Measurements from ENCODE around the gene MEG3.

Gene MEG3

GRCh38 chr14:100846309-100846859 is 20.5 kb downstream of the MEG3 start:
- no peak for DNase-seq (ENCODE audit: low read depth in 2 of 2)

- no peak for DNase-seq (ENCODE audit: low read depth in 2 of 2)
Measured at GRCh38 chr14:100849115-100849781, 23.3 kb downstream of the MEG3 start.

- no peak for DNase-seq (ENCODE audit: low read depth in 2 of 2)
Measured at GRCh38 chr14:100850841-100851585, 25.1 kb downstream of the MEG3 start.

- no peak for DNase-seq (ENCODE audit: low read depth in 2 of 2)
Measured at GRCh38 chr14:100851586-100851916, 25.6 kb downstream of the MEG3 start.

GRCh38 chr14:100851946-100852620 is 26.2 kb downstream of the MEG3 start:
- no peak for DNase-seq (ENCODE audit: low read depth in 2 of 2)

- no peak for DNase-seq (ENCODE audit: low read depth in 2 of 2)
Measured at GRCh38 chr14:100854435-100854834, 28.5 kb downstream of the MEG3 start.

- no peak for DNase-seq (ENCODE audit: low read depth in 2 of 2)
Measured at GRCh38 chr14:100855256-100855930, 29.5 kb downstream of the MEG3 start.

- DNase-seq (ENCODE audit: low read depth in 2 of 2): no peak
Measured at GRCh38 chr14:100856056-100856950, 30.4 kb downstream of the MEG3 start.

GRCh38 chr14:100857233-100857922 is 31.5 kb downstream of the MEG3 start:
- DNase-seq (ENCODE audit: low read depth in 2 of 2): no peak

GRCh38 chr14:100857923-100858837 is 32.3 kb downstream of the MEG3 start:
- no peak for DNase-seq (ENCODE audit: low read depth in 2 of 2)

- DNase-seq (ENCODE audit: low read depth in 2 of 2): no peak
Measured at GRCh38 chr14:100858838-100859220, 32.9 kb downstream of the MEG3 start.

- DNase-seq (ENCODE audit: low read depth in 2 of 2): no peak
Measured at GRCh38 chr14:100859781-100860180, 33.9 kb downstream of the MEG3 start.

- no peak for DNase-seq (ENCODE audit: low read depth in 2 of 2)
Measured at GRCh38 chr14:100860556-100861187, 34.8 kb downstream of the MEG3 start.

- DNase-seq (ENCODE audit: low read depth in 2 of 2): no peak
Measured at GRCh38 chr14:100861188-100861936, 35.4 kb downstream of the MEG3 start.

GRCh38 chr14:100861937-100862247 is 36.0 kb downstream of the MEG3 start:
- no peak for DNase-seq (ENCODE audit: low read depth in 2 of 2)

- no peak for DNase-seq (ENCODE audit: low read depth in 2 of 2)
Measured at GRCh38 chr14:100862277-100862676, 36.4 kb downstream of the MEG3 start.

GRCh38 chr14:100862793-100863192 is 36.9 kb downstream of the MEG3 start:
- no peak for DNase-seq (ENCODE audit: low read depth in 2 of 2)

- no peak for DNase-seq (ENCODE audit: low read depth in 2 of 2)
Measured at GRCh38 chr14:100864206-100864605, 38.3 kb downstream of the MEG3 start.

All from fibroblast of skin of left quadriceps (primary cell).